Heart left ventricle (tissue), 16 donors: Measurements from ENCODE around the gene SLC35F3. TPM values are rescaled to one million over a fixed set of nuclear protein-coding genes. Genes with fewer than 3 reads are reported as not detected.

Experiments used
- ATAC-seq, 4 donors: fragments of 200-7000 bp; cut with Tn5 transposase; one replicate each; pipeline ENCODE4 v1.9.1; 2020 to 2022; ENCODE audit warnings: moderate library complexity in 4 of 4, mild to moderate bottlenecking in 3 of 4, moderate number of reproducible peaks in 1 of 4
- DNase-seq, 5 donors: peaks; one replicate each; pipeline ENCODE4 v3.0.0-alpha.2; 2020
- H3K27ac ChIP-seq, 12 donors: fragments of 200-600 bp; sonication (generic) in 4 of 12; one replicate each; pipeline versions ENCODE4 v1.5.0 to v1.8.0; 2016 to 2022; ENCODE audit warnings: mild to moderate bottlenecking in 2 of 12
- H3K27me3 ChIP-seq, 9 donors: fragments of 200-600 bp; sonication (generic) in 2 of 9; one replicate each; pipeline versions ENCODE4 v1.5.1 to v1.8.0; 2016 to 2022; ENCODE audit warnings: mild to moderate bottlenecking in 3 of 9
- H3K36me3 ChIP-seq, 9 donors: fragments of 200-600 bp; sonication (generic) in 2 of 9; one replicate each; pipeline versions ENCODE4 v1.5.0 to v1.8.0; 2018 to 2022; ENCODE audit warnings: mild to moderate bottlenecking in 2 of 9
- H3K4me1 ChIP-seq, 12 donors: fragments of 200-600 bp; sonication (generic) in 4 of 12; one replicate each; pipeline versions ENCODE4 v1.5.0 to v1.8.0; 2016 to 2022; ENCODE audit warnings: mild to moderate bottlenecking in 3 of 12
- H3K4me3 ChIP-seq, 12 donors: fragments of 200-600 bp; sonication (generic) in 4 of 12; one replicate each; pipeline versions ENCODE4 v1.5.0 to v1.8.0; 2017 to 2022; ENCODE audit warnings: mild to moderate bottlenecking in 9 of 12, moderate library complexity in 4 of 12
- H3K9me3 ChIP-seq, 12 donors: fragments of 200-600 bp; sonication (generic) in 4 of 12; one replicate each; pipeline versions ENCODE4 v1.5.0 to v1.8.0; 2016 to 2022; ENCODE audit warnings: mild to moderate bottlenecking in 1 of 12
- POLR2A ChIP-seq, 2 donors: fragments of 450-650 bp; IDR thresholded peaks; one replicate each; pipeline ENCODE4 v1.6.1; 2017; ENCODE audit warnings: antibody characterized with exemption in 2 of 2, mild to moderate bottlenecking in 2 of 2, moderate library complexity in 2 of 2
- WGBS, 4 donors: extraction: QIAGEN DNeasy Blood & Tissue Kit in 2 of 4; methylation state at CpG; one replicate each; pipeline versions ENCODE4 v1.1.5 to v1.1.7; 2013 to 2018; 5-methylcytosine and 5-hydroxymethylcytosine counted together
- intact Hi-C, 10 donors: fragments of 100-400 bp; cut with DNase I; formaldehyde crosslinking; loops; one replicate each; pipeline versions ENCODE4 v1.11.1 to v1.14.2; 2022
- polyA plus RNA-seq, 2 donors: library from polyadenylated mRNA; stranded (reverse); fragments of 200-250 nt; gene quantifications; one replicate each; pipeline ENCODE4 v1.2.3, GENCODE V29; 2013
- total RNA-seq, 9 donors: library from RNA; depleted of rRNA in 2 of 9; stranded (reverse); fragments of >200 nt in 2 of 9; fragmentation: NEBNext Ultra II Directional in 3 of 9; extraction: Animal tissue kit (Norgen Biotek cat#: 25700) in 3 of 9; gene quantifications; one replicate each; pipeline versions ENCODE4 v1.1.0 to v1.2.4, GENCODE V29; 2016 to 2023
- TF ChIP-seq, protein P1 (sequence below), 12 donors: fragments of 200-600 bp; sonication (generic) in 4 of 12; IDR thresholded peaks; one replicate each; pipeline versions ENCODE4 v1.5.0 to v1.8.0; 2018 to 2022; ENCODE audit warnings: antibody characterized with exemption in 12 of 12, mild to moderate bottlenecking in 5 of 12
- donor health status: ischemic (EF 13 %, LVEDD 7.1; RV severe dilation, severe dysfunction).
- donor health status: healthy with polysubstance abuse.
- donor health status: DM: no; HTN: yes; CAD: no.
- donor health status: DM: no; HTN: no; CAD: no.
- donor health status: ischemic (EF 25% LVEDD 6.9; RV normal size, moderate dysfunction).
- donor health status: ischemic (EF 25% LVEDD 5.7; RV mildly dilated, moderate dysfunction).
- donor health status: healthy.
- donor health status: DM: yes; HTN: yes; CAD: no.
- donor health status: ischemic (EF 35%, LVEDD 5.7; RV mildly dilated, moderate dysfunction).
- donor health status: nonischemic (EF 11% LVEDD 7.7; RV severe dilation, severe dysfunction).
- donor health status: DM: yes; HTN: yes; CAD: no.
- donor health status: PGD.
- donor health status: ischemic (EF 29% LVEDD 5.4; RV normal size, mild dysfunction).
- donor health status: nonischemic (EF 23%, LVEDD 6.1; RV moderate dilation, normal function).

SLC35F3 gene
- total and polyA plus RNA-seq, 11 donors: 0.03 to 0.11 (median 0.11) TPM; not detected in 8

DNA sequence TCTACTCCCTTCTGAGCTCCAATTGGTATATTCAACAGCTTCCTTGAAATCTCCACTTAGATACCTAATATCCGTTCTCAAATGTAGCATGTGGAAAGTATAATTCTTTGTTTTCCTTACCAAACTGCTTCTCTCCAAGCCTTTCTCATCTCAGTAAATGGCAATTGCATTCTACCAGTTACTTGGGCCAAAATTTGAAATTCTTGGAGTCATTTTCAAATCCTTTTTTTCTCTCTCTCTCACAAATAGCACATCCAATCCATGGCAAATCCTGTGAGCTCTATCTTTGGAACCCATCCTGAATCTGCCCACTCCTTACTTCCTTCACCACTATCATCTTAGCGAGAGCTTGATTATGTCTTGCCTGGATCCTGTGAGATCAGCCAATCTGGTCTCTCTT, 39.3 kb upstream of the SLC35F3 start:
- no peak for DNase-seq
- Histone ChIP-seq H3K4me1 (no peaks in the 10 kb centered on the region), H3K9me3 (peaks cover 0 to 18% (median 6%) of the 10 kb centered on the region in 12 donors), H3K36me3 (no peaks in the 10 kb centered on the region), H3K4me3 (no peak overlapping the region), H3K27ac (no peak overlapping the region), H3K27me3 (peaks cover 0 to under 1% (median 0%) of the 10 kb centered on the region in 9 donors)
- intact Hi-C loops: no loop called here
- 70 to 91% (median 87%) methylated on average over 2 of the region's 2 CpGs for WGBS, 4 donors
- TF ChIP-seq, protein P1, sequence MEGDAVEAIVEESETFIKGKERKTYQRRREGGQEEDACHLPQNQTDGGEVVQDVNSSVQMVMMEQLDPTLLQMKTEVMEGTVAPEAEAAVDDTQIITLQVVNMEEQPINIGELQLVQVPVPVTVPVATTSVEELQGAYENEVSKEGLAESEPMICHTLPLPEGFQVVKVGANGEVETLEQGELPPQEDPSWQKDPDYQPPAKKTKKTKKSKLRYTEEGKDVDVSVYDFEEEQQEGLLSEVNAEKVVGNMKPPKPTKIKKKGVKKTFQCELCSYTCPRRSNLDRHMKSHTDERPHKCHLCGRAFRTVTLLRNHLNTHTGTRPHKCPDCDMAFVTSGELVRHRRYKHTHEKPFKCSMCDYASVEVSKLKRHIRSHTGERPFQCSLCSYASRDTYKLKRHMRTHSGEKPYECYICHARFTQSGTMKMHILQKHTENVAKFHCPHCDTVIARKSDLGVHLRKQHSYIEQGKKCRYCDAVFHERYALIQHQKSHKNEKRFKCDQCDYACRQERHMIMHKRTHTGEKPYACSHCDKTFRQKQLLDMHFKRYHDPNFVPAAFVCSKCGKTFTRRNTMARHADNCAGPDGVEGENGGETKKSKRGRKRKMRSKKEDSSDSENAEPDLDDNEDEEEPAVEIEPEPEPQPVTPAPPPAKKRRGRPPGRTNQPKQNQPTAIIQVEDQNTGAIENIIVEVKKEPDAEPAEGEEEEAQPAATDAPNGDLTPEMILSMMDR (IDR thresholded peaks at IDR 0.05): no peak
- TF ChIP-seq POLR2A (IDR thresholded peaks at IDR 0.05): no peak
- ATAC-seq: no peak

DNA sequence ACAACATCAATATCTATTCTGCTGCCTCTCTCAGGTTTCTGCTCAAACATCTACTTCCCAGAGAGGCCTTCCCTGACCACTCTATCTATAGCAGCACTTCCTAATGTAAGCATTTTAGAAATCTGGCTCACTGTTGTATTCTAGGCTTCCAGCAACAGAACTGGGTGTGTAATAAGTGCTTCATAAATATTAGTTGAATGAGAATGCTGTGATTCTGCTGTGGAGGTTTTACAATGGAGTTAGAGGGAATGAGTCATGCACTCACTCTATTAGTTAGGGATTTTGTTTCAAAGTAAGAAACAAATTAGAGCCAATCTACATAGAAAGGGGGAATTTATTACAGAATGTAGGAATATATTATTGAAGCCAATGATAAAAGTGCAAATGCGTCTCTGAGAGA, 38.6 kb upstream of the SLC35F3 start:
- Histone ChIP-seq H3K9me3 (peaks cover 0 to 18% (median 6%) of the 10 kb centered on the region in 12 donors), H3K4me1 (no peaks in the 10 kb centered on the region), H3K27me3 (no peaks in the 10 kb centered on the region), H3K36me3 (no peaks in the 10 kb centered on the region), H3K4me3 (no peak overlapping the region), H3K27ac (no peak overlapping the region)
- no peak for DNase-seq
- WGBS, 4 donors: 90 to 96% (median 92%) methylated on average over 1 of the region's 1 CpG
- intact Hi-C loops: no loop called here
- ATAC-seq: no peak
- no peak for TF ChIP-seq POLR2A (IDR thresholded peaks at IDR 0.05)
- TF ChIP-seq, protein P1 (IDR thresholded peaks at IDR 0.05): no peak

DNA sequence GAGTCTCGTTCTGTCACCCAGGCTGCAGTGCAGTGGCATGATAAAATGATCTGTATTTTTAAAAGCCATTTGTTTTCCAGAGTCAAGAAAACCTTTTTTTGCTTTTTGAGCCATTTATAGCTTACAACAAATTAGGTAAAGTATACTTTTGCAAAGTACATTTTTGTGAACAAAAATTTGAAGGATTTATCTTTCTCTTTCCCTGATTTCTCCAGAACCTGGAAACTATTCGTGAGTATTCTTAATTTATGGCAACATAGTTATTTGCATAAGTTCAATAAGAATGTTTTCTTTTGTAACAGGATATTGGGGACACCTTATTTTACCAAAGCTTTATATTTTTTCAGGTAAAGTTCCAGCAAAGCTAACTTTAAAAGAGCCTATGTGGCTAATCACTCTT, 37.4 kb upstream of the SLC35F3 start:
- Histone ChIP-seq H3K4me3 (no peak overlapping the region), H3K4me1 (no peaks in the 10 kb centered on the region), H3K27me3 (no peaks in the 10 kb centered on the region), H3K36me3 (no peaks in the 10 kb centered on the region), H3K27ac (no peak overlapping the region), H3K9me3 (peaks cover 0 to 18% (median 6%) of the 10 kb centered on the region in 12 donors)
- TF ChIP-seq POLR2A (IDR thresholded peaks at IDR 0.05): no peak
- TF ChIP-seq, protein P1 (IDR thresholded peaks at IDR 0.05): no peak
- intact Hi-C loops: no loop called here
- ATAC-seq (no peak), DNase-seq (no peak)
- WGBS, 4 donors: 63 to 81% (median 73%) methylated on average over 2 of the region's 2 CpGs

DNA sequence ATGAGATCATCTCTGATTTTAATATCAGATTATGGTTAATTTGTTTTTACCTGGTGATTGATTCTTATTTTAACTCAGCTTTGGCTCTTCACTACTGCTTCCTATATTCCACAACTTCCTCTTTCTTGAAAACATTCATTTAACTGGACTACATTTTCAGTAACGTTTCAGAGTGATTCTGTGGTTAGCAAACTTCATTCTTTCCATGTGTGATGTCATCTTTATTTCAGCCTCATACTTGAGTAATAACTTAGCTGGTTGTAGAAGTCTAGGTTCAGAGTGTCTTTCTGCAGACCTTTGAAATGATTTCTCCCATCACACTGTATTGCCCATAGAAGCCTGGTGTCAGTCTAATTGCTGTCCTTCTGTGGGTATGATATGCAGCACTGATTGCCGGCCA, 36.0 kb upstream of the SLC35F3 start:
- H3K4me1 ChIP-seq: no peaks in the 10 kb centered on the region
- DNase-seq (no peak), ATAC-seq (no peak)
- H3K9me3 ChIP-seq: peaks cover 0 to 18% (median 6%) of the 10 kb centered on the region in 12 donors
- H3K27ac ChIP-seq: no peak overlapping the region
- TF ChIP-seq, protein P1 (IDR thresholded peaks at IDR 0.05): no peak
- no peak for TF ChIP-seq POLR2A (IDR thresholded peaks at IDR 0.05)
- intact Hi-C loops: no loop called here
- no peaks in the 10 kb centered on the region for H3K36me3 ChIP-seq
- no peaks in the 10 kb centered on the region for H3K27me3 ChIP-seq
- H3K4me3 ChIP-seq: no peak overlapping the region
- 51 to 63% (median 60%) methylated on average over 2 of the region's 2 CpGs for WGBS, 4 donors
